ENCODE measurements around the gene G0S2. TPM values are rescaled to one million over a fixed set of nuclear protein-coding genes. Genes with fewer than 3 reads are reported as not detected.

G0S2 gene
- total RNA-seq, 1 donor from 2014 or later, result 41.0 TPM

GRCh38 chr1:209629621-209630382, 45.4 kb upstream of the G0S2 start:
- DNase-seq (ENCODE audit: low read depth), result no peak
- TF ChIP-seq CTCF (conservative IDR thresholded peaks at IDR 0.05; ENCODE audit: low read depth, low read length), result no peak
- no peak overlapping the region for H3K4me3 ChIP-seq (ENCODE audit: low read depth, low read length)

- H3K4me3 ChIP-seq (ENCODE audit: low read depth, low read length), result no peak overlapping the region
- TF ChIP-seq CTCF (conservative IDR thresholded peaks at IDR 0.05; ENCODE audit: low read depth, low read length), result no peak
- no peak for DNase-seq (ENCODE audit: low read depth)
Observed at GRCh38 chr1:209630383-209631225, 44.6 kb upstream of the G0S2 start.

GRCh38 chr1:209633335-209633997, 41.7 kb upstream of the G0S2 start:
- no peak overlapping the region for H3K4me3 ChIP-seq (ENCODE audit: low read depth, low read length)
- no peak for DNase-seq (ENCODE audit: low read depth)
- no peak for TF ChIP-seq CTCF (conservative IDR thresholded peaks at IDR 0.05; ENCODE audit: low read depth, low read length)

GRCh38 chr1:209634005-209634737, 41.0 kb upstream of the G0S2 start:
- no peak overlapping the region for H3K4me3 ChIP-seq (ENCODE audit: low read depth, low read length)
- DNase-seq (ENCODE audit: low read depth), result no peak
- TF ChIP-seq CTCF (conservative IDR thresholded peaks at IDR 0.05; ENCODE audit: low read depth, low read length), result no peak

GRCh38 chr1:209635850-209636249, 39.4 kb upstream of the G0S2 start:
- no peak for DNase-seq (ENCODE audit: low read depth)
- no peak overlapping the region for H3K4me3 ChIP-seq (ENCODE audit: low read depth, low read length)
- no peak for TF ChIP-seq CTCF (conservative IDR thresholded peaks at IDR 0.05; ENCODE audit: low read depth, low read length)

GRCh38 chr1:209641832-209642172, 33.4 kb upstream of the G0S2 start:
- no peak for TF ChIP-seq CTCF (conservative IDR thresholded peaks at IDR 0.05; ENCODE audit: low read depth, low read length)
- no peak overlapping the region for H3K4me3 ChIP-seq (ENCODE audit: low read depth, low read length)
- DNase-seq (ENCODE audit: low read depth), result no peak
